ENCODE results near the gene EFNA2. TPM values are rescaled to one million over a fixed set of nuclear protein-coding genes. Genes with fewer than 3 reads are reported as not detected.

The EFNA2 gene
- total and polyA plus RNA-seq, 2 of the 8 experiments (the other 6 are each of a cell fraction or from before 2014, with no cell fraction given) = 4.0 to 7.0 TPM

DNA sequence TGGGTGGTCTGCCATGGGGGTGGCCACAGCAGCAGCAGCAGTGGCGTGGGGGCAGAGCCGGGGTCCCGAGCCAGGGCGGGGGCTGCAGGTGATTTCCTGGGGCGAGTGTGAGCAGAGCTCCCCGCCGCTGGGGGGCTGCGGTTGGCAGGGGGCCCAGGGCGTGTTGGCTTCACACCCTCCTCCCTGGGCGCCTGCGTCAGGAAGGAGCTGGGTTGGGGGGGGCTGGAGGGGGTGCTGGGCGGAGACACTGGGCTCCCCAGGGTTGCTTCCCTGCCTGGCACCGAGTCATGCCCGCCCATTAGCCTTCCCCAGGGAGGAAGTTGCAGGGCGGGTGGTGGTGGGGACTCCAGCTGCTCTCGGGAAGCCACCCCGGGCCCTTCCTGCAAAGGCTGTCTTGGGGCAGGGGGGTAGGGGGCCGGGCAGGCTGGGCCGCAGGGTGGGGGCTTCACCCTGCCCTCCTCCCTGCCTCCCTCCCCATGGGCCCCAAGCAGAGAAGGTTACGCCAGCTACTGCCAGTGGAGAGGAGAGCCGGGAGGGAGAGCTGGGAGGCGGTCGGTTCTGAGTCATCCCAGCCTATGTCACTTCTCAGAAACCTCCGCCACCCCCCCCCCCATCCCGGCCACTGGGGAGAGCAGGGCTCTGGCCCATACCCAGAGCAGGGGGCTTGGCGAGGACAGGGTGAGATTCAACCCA lies 32.7 kb upstream of the EFNA2 start (continued):
- TF ChIP-seq, protein P1, sequence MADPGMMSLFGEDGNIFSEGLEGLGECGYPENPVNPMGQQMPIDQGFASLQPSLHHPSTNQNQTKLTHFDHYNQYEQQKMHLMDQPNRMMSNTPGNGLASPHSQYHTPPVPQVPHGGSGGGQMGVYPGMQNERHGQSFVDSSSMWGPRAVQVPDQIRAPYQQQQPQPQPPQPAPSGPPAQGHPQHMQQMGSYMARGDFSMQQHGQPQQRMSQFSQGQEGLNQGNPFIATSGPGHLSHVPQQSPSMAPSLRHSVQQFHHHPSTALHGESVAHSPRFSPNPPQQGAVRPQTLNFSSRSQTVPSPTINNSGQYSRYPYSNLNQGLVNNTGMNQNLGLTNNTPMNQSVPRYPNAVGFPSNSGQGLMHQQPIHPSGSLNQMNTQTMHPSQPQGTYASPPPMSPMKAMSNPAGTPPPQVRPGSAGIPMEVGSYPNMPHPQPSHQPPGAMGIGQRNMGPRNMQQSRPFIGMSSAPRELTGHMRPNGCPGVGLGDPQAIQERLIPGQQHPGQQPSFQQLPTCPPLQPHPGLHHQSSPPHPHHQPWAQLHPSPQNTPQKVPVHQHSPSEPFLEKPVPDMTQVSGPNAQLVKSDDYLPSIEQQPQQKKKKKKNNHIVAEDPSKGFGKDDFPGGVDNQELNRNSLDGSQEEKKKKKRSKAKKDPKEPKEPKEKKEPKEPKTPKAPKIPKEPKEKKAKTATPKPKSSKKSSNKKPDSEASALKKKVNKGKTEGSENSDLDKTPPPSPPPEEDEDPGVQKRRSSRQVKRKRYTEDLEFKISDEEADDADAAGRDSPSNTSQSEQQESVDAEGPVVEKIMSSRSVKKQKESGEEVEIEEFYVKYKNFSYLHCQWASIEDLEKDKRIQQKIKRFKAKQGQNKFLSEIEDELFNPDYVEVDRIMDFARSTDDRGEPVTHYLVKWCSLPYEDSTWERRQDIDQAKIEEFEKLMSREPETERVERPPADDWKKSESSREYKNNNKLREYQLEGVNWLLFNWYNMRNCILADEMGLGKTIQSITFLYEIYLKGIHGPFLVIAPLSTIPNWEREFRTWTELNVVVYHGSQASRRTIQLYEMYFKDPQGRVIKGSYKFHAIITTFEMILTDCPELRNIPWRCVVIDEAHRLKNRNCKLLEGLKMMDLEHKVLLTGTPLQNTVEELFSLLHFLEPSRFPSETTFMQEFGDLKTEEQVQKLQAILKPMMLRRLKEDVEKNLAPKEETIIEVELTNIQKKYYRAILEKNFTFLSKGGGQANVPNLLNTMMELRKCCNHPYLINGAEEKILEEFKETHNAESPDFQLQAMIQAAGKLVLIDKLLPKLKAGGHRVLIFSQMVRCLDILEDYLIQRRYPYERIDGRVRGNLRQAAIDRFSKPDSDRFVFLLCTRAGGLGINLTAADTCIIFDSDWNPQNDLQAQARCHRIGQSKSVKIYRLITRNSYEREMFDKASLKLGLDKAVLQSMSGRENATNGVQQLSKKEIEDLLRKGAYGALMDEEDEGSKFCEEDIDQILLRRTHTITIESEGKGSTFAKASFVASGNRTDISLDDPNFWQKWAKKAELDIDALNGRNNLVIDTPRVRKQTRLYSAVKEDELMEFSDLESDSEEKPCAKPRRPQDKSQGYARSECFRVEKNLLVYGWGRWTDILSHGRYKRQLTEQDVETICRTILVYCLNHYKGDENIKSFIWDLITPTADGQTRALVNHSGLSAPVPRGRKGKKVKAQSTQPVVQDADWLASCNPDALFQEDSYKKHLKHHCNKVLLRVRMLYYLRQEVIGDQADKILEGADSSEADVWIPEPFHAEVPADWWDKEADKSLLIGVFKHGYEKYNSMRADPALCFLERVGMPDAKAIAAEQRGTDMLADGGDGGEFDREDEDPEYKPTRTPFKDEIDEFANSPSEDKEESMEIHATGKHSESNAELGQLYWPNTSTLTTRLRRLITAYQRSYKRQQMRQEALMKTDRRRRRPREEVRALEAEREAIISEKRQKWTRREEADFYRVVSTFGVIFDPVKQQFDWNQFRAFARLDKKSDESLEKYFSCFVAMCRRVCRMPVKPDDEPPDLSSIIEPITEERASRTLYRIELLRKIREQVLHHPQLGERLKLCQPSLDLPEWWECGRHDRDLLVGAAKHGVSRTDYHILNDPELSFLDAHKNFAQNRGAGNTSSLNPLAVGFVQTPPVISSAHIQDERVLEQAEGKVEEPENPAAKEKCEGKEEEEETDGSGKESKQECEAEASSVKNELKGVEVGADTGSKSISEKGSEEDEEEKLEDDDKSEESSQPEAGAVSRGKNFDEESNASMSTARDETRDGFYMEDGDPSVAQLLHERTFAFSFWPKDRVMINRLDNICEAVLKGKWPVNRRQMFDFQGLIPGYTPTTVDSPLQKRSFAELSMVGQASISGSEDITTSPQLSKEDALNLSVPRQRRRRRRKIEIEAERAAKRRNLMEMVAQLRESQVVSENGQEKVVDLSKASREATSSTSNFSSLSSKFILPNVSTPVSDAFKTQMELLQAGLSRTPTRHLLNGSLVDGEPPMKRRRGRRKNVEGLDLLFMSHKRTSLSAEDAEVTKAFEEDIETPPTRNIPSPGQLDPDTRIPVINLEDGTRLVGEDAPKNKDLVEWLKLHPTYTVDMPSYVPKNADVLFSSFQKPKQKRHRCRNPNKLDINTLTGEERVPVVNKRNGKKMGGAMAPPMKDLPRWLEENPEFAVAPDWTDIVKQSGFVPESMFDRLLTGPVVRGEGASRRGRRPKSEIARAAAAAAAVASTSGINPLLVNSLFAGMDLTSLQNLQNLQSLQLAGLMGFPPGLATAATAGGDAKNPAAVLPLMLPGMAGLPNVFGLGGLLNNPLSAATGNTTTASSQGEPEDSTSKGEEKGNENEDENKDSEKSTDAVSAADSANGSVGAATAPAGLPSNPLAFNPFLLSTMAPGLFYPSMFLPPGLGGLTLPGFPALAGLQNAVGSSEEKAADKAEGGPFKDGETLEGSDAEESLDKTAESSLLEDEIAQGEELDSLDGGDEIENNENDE (IDR thresholded peaks at IDR 0.05; ENCODE audit: insufficient replicate concordance, low read length) = no peak
- no peak for TF ChIP-seq HDAC6 (IDR thresholded peaks at IDR 0.05; ENCODE audit: low read depth, low read length)
